Mucosa of stomach (tissue), 1 donor: Measurements from ENCODE around the gene IL20.

Experiments
- H3K27me3 ChIP-seq: one replicate; pipeline ENCODE4 v1.7.0; 2013; ENCODE audit warnings: mild to moderate bottlenecking, low read length; ENCODE audit not compliant: control insufficient read depth, insufficient read depth
- H3K36me3 ChIP-seq: one replicate; pipeline ENCODE4 v1.7.0; 2013; ENCODE audit warnings: low read length; ENCODE audit not compliant: control insufficient read depth, insufficient read depth
- H3K4me1 ChIP-seq: one replicate; pipeline ENCODE4 v1.7.0; 2013; ENCODE audit warnings: mild to moderate bottlenecking, low read length; ENCODE audit not compliant: control insufficient read depth, insufficient read depth
- H3K4me3 ChIP-seq: one replicate; pipeline ENCODE4 v1.7.0; 2013; ENCODE audit warnings: low read length
- H3K9ac ChIP-seq: one replicate; pipeline ENCODE4 v1.7.0; 2013; ENCODE audit warnings: mild to moderate bottlenecking, low read length, moderate library complexity
- H3K9me3 ChIP-seq: one replicate; pipeline ENCODE4 v1.7.0; 2013; ENCODE audit warnings: mild to moderate bottlenecking, low read length, moderate library complexity; ENCODE audit not compliant: control insufficient read depth
- donor health status: Pancreatic carcinoma.

The IL20 gene

DNA sequence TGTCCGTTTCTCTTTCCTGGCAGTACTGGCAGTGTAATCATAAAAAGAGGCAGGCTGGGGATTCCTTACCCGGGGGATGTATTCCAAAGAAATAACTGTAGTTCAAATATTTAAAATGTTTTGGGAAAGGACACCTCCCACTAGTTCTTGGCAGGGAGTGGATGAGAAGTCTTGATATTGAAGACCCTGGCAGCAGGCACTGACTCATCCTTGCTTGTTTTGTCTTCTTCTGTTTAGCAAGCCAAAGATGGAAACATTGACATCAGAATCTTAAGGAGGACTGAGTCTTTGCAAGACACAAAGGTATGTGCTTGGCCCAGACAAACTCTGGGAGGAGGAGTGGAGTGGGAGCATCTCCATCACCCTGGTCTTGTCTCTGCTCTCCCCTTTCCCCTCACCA, 639 bp downstream of the IL20 start:
- Histone ChIP-seq H3K4me3 (no peak overlapping the region), H3K9me3 (no peaks in the 10 kb centered on the region), H3K4me1 (no peaks in the 10 kb centered on the region), H3K36me3 (no peaks in the 10 kb centered on the region), H3K9ac (no peak overlapping the region), H3K27me3 (no peaks in the 10 kb centered on the region)

DNA sequence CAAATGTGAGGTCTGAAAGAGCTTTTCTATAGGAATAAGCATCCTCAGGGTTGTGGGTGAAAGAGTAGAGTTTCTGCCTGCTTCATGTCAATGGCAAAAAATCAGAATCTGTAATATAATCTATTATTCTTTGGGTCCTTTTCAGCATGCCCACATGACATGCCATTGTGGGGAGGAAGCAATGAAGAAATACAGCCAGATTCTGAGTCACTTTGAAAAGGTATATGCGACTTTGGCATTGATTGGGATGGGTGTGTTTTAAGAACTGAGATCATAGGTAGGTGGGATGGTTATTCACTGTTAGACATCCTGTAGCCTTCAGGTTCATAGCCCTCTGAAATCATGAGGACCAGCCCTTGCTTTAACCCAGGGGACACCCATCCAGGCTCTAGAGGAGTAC, 1.8 kb downstream of the IL20 start:
- Histone ChIP-seq H3K36me3 (no peaks in the 10 kb centered on the region), H3K27me3 (no peaks in the 10 kb centered on the region), H3K9me3 (no peaks in the 10 kb centered on the region), H3K9ac (no peak overlapping the region), H3K4me3 (no peak overlapping the region), H3K4me1 (no peaks in the 10 kb centered on the region)

DNA sequence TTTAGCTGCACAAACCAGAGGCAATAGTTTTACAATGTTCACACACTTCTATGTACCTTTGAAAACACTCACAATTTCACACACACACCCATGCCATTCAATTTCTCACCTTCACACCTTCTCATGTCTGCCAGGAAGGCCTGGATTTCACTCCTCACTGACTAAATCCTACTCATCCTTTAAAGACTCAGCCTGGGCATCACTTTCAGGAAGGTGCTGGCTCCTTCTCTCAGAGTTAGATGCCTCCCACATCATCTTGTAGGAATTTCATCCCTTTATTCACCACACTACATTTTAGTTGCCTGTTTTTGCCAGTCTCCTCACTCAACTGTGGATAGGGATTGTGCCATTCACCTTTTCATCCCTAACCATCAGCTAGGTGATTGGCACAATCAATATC, 2.3 kb downstream of the IL20 start:
- H3K9ac ChIP-seq: no peak overlapping the region
- H3K4me1 ChIP-seq: no peaks in the 10 kb centered on the region
- H3K36me3 ChIP-seq: no peaks in the 10 kb centered on the region
- H3K4me3 ChIP-seq: no peak overlapping the region
- no peaks in the 10 kb centered on the region for H3K9me3 ChIP-seq
- no peaks in the 10 kb centered on the region for H3K27me3 ChIP-seq

DNA sequence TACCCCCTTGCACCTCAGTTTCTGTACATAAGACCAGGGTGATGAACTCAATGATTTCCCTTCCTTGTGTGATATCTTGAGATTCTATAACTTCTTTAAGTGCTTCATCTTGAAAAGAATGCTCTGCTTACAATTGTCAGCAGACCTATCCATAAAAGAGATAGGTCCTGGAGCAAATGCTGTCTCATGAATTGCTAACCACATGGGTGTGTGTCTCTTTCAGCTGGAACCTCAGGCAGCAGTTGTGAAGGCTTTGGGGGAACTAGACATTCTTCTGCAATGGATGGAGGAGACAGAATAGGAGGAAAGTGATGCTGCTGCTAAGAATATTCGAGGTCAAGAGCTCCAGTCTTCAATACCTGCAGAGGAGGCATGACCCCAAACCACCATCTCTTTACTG, 2.8 kb downstream of the IL20 start:
- no peaks in the 10 kb centered on the region for H3K27me3 ChIP-seq
- no peak overlapping the region for H3K9ac ChIP-seq
- H3K9me3 ChIP-seq: no peaks in the 10 kb centered on the region
- no peak overlapping the region for H3K4me3 ChIP-seq
- no peaks in the 10 kb centered on the region for H3K36me3 ChIP-seq
- H3K4me1 ChIP-seq: no peaks in the 10 kb centered on the region

- no peak overlapping the region for H3K9ac ChIP-seq
- H3K4me1 ChIP-seq: no peaks in the 10 kb centered on the region
- no peak overlapping the region for H3K4me3 ChIP-seq
- no peaks in the 10 kb centered on the region for H3K9me3 ChIP-seq
- no peaks in the 10 kb centered on the region for H3K27me3 ChIP-seq
- no peaks in the 10 kb centered on the region for H3K36me3 ChIP-seq
Measured at GRCh38 chr1:206872139-206872538, 6.7 kb downstream of the IL20 start.

- Histone ChIP-seq H3K4me1 (no peaks in the 10 kb centered on the region), H3K9ac (no peak overlapping the region), H3K9me3 (no peaks in the 10 kb centered on the region), H3K27me3 (no peaks in the 10 kb centered on the region), H3K36me3 (no peaks in the 10 kb centered on the region), H3K4me3 (no peak overlapping the region)
Measured at GRCh38 chr1:206873603-206874188, 8.3 kb downstream of the IL20 start.

GRCh38 chr1:206875752-206876377, 10.4 kb downstream of the IL20 start:
- no peak overlapping the region for H3K9ac ChIP-seq
- H3K9me3 ChIP-seq: no peaks in the 10 kb centered on the region
- no peaks in the 10 kb centered on the region for H3K4me1 ChIP-seq
- H3K27me3 ChIP-seq: no peaks in the 10 kb centered on the region
- H3K4me3 ChIP-seq: no peak overlapping the region
- H3K36me3 ChIP-seq: no peaks in the 10 kb centered on the region

- H3K9me3 ChIP-seq: no peaks in the 10 kb centered on the region
- no peak overlapping the region for H3K9ac ChIP-seq
- H3K4me3 ChIP-seq: no peak overlapping the region
- H3K4me1 ChIP-seq: no peaks in the 10 kb centered on the region
- H3K27me3 ChIP-seq: no peaks in the 10 kb centered on the region
- H3K36me3 ChIP-seq: no peaks in the 10 kb centered on the region
Measured at GRCh38 chr1:206878456-206878855, 13.0 kb downstream of the IL20 start.

DNA sequence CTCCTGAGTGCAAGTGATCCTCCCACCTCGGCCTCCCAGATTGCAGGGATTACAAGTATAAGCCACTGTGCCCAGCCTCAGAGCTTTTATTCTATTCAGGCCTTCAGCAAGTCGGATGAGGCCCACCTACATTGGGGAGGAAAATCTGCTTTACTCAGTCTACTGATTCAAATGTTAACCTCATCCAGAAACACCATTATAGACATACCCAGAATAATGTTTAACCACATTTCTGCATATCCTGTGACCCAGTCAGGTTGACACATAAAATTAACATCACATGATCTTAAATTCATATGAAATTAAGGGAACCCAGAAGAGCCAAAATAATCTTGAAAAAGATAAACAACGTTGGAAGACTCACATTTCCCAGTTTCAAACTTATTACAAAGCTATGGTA, 14.9 kb downstream of the IL20 start:
- no peak overlapping the region for H3K4me3 ChIP-seq
- H3K9me3 ChIP-seq: no peaks in the 10 kb centered on the region
- no peaks in the 10 kb centered on the region for H3K36me3 ChIP-seq
- no peak overlapping the region for H3K9ac ChIP-seq
- H3K4me1 ChIP-seq: no peaks in the 10 kb centered on the region
- no peaks in the 10 kb centered on the region for H3K27me3 ChIP-seq

GRCh38 chr1:206882555-206882954, 17.1 kb downstream of the IL20 start:
- peaks cover 4% of the 10 kb centered on the region for H3K27me3 ChIP-seq
- H3K9ac ChIP-seq: no peak overlapping the region
- no peaks in the 10 kb centered on the region for H3K4me1 ChIP-seq
- H3K36me3 ChIP-seq: no peaks in the 10 kb centered on the region
- no peak overlapping the region for H3K4me3 ChIP-seq
- no peaks in the 10 kb centered on the region for H3K9me3 ChIP-seq

DNA sequence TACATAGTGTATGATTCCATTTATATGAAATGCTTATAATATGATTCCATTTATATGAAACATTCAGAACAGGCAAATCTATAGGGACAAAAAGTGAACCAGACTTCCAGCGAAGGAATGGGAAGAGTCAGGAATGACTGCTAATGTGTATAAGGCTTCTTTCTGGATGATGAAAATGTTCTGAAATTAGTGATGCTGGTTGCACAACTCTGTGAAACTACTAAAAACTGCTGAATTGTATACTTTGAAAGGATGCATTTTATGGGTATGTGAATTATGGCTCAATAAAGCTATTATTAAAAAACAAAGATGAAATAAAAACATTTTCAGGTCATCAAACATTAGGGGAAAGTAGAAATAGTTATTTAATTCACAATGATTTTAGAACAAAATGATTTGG, 17.7 kb downstream of the IL20 start:
- no peaks in the 10 kb centered on the region for H3K36me3 ChIP-seq
- H3K27me3 ChIP-seq: peaks cover 4% of the 10 kb centered on the region
- H3K9ac ChIP-seq: no peak overlapping the region
- no peaks in the 10 kb centered on the region for H3K9me3 ChIP-seq
- no peaks in the 10 kb centered on the region for H3K4me1 ChIP-seq
- H3K4me3 ChIP-seq: no peak overlapping the region

GRCh38 chr1:206883876-206884275, 18.5 kb downstream of the IL20 start:
- Histone ChIP-seq H3K9me3 (no peaks in the 10 kb centered on the region), H3K4me1 (no peaks in the 10 kb centered on the region), H3K9ac (no peak overlapping the region), H3K36me3 (no peaks in the 10 kb centered on the region), H3K27me3 (peaks cover 4% of the 10 kb centered on the region), H3K4me3 (no peak overlapping the region)
